Stimulated activated naive CD4-positive, alpha-beta T cell treated with Interleukin-2 at 50 U/mL for 16 hours (primary cell): ENCODE measurements around the gene EFCAB3.
"Not testable (repeated sequence)": the region's sequence is repeated elsewhere in the genome, so short reads cannot be mapped to it uniquely, and the experiment has no call there.

Experiments used
- DNase-seq: peaks from one replicate; lab custom pipeline; 2025; lab: John Stamatoyannopoulos, UW

EFCAB3 gene

GRCh38 chr17:62380253-62380652 is at the start of gene EFCAB3:
TSS of gene EFCAB3 (plus strand) at chr17:62380553. CDS start at chr17:62382980, 2,427 bp downstream.
- DNase-seq: no peak

DNA sequence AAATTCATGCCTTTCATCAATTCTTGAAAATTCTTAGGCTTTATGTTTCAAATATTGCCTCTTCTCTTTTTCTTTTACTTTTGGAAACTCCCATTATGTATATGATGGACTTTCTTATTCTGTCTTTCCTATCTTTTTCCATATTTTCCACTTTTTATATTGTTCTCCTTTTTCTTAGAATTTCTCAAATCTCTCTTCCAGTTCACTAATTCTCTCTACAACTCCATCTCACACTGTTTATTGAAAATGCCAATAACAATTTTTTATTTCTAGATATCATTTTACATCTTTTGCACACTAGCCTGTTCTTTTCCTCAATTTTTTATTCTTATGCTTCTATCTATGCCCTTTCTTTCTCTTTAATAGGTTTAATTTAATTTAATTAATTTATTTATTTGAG is 43.8 kb upstream of the EFCAB3 start:
- no peak for DNase-seq

DNA sequence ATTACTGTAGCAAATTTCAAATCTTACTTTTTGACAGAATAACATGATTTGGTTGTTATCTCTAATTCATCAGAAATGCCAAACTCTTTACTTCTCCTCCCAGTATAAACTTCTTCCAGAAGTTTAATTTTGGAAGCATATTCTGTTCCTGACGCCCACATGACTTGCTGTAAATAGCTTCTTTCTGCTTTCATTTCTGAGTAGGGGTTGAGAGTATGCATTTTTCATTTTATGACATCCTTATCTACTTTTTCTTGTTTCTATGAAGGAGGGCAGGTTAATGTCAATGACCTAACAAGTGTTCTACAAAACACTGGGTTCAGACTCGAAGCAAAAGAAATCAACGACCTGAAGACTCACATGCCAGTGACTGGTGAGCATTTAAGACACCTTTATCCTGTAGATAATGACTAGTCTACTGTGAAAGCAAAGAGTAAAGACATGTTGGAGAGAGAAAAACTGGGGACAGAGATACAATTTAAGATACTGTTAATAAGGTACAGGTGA is 36.5 kb upstream of the EFCAB3 start:
- DNase-seq: no peak

- DNase-seq: no peak
Observed at GRCh38 chr17:62351176-62351575, 29.2 kb upstream of the EFCAB3 start.

DNA sequence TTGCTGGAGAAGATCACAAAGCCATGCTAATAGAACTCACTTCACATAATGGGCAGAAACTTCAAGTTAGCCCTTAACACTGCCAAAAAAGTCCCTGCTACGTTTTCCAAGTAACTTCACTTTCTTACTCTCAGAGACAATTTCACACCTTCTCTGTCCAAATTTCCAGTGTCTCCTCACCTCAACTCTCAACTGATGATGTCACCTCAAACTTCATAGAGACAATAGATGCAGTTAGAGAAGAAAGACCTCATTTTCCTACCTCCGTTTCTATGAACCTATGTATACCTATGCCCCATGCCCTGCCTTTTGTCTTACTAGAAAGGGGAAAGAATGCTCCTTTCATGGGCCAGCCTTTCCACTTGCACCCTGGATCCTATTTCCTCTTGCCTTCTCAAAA is 14.2 kb upstream of the EFCAB3 start:
- DNase-seq: no peak

- DNase-seq: no peak
Observed at GRCh38 chr17:62381561-62381960, 1.2 kb downstream of the EFCAB3 start.

DNA sequence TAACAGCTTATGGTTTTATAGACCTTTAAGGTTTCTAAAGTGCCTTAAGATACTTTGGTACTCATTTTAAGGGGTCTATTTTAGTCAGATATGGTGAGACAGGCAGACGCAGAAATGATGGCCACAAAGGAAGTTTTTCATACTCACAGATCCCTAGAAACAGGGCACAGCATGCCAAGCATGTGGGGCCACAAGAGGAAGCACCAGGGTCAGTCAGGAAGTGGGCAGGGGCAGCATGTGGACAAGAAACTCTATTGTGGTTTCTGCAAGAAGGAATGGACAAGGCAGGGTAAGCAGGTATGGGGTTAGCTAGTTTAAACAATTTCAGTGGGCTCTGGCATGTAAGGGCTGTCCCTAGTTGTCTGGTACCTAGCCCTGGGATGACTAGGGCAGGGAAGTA is 8.5 kb downstream of the EFCAB3 start:
- DNase-seq: no peak

DNA sequence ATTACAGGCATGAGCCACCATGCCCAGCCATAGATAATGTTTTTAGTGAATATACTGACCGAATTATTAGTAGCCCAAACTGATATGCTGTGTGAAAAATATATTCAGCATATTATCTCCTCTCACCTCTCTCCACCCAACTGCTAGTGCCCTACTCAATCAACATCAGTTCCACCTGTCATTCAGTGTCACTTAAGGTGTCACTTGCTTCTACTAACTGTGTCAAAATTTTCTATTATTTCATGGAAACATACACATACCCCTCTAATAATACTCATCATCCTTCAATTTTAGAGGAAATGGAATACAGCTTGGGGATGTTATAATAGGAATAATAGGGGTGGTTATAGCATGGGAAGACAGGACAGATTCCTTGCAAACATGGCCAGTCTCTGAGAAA is 12.6 kb downstream of the EFCAB3 start:
- DNase-seq: no peak

DNA sequence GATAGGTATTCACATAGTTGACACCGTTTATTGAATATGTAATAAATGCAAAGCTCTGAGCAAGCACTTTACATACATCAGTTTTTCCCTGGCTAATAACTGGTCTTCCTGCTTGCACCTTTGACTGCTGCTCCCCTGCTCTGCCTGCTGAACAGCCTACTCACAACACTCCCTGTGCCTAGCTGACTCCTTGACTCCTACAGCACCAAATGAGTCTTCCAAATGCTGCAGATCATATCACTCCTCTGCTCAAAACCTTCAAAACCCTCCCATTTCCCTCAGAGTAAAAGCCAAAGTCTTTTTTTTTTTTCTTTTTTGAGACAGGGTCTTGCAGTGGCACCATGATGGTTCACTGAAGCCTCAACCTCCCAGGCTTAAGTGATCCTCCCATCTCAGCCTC is 18.5 kb downstream of the EFCAB3 start:
- no peak for DNase-seq

DNA sequence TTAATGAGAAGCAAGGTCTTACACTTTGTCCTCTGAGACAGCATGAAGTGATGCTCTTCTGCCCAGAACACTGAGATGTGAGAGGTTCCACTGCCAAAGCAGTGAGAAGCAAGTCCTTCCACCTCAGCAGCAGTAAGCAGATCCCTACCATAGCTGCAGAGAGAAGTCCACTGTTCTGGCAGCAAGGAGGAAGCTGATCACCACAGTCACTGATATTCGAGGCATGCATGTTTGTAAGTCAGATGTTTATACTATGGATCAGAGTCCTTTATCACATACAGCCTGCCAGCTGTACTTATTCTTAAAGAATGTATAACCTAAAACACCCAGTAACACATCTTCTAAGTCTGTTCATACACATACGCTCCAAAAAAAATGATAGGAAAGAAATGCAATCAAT is 25.1 kb downstream of the EFCAB3 start:
- DNase-seq: no peak

DNA sequence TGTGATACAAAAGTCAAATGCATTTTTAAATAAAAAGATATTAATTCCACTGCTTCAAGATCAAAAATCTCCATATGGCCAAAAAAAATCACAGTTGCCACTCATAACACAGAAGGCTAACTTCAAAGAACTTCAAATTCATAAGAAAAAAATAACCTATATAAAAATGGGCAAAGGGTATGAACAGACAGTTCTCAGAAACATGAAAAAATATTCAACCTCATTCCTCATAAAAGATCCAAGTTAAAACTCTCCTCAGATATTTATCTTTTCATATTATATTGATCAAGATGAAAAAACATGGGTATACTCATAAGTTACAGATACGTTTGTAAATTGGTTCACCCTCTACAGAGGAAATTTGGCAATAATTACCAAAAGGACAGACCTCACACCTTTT is 32.7 kb downstream of the EFCAB3 start:
- DNase-seq: not testable (repeated sequence)

DNA sequence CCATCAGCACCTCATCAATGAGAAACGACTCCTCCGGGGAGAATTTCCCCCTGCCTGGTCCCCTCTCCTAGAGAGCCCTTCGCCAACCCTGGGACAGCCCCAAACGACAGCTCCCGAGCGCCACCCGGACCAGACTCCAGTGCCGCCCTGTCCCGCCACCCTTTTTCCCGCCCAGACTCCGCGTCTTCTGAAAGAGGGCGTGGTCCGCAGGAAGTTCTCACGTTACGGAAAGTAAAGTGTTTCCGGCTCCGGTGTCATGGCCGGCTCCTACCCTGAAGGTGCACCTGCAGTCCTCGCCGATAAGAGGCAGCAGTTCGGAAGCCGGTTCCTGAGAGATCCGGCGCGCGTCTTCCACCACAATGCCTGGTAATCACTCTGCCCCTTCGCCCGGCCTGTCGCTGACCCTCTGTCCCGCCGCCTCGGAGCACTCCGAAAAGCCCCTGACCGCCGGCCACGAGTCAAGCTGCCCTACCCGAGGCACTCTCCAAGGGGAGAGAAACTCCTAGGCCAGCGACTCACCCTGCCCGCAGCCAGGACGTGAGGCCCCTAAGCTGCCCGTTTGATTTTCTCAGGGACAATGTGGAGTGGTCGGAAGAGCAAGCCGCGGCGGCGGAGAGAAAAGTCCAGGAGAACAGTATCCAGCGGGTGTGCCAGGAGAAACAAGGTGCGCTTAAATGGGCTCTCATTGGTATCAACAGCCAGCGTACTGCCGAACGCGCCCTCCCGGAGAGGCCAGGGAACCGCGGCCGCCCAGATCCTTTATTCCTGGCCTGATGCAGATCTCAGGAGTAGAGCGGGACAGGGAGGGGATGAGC is 43.5 kb downstream of the EFCAB3 start, which contains the start of gene METTL2A:
TSS of gene METTL2A (plus strand) at position 251 of the 815 bp plus-strand sequence. CDS start at position 257, 6 bp downstream.
- DNase-seq: peak; percentile 86

GRCh38 chr17:62426214-62426613 is 45.9 kb downstream of the EFCAB3 start:
- not testable (repeated sequence) for DNase-seq

DNA sequence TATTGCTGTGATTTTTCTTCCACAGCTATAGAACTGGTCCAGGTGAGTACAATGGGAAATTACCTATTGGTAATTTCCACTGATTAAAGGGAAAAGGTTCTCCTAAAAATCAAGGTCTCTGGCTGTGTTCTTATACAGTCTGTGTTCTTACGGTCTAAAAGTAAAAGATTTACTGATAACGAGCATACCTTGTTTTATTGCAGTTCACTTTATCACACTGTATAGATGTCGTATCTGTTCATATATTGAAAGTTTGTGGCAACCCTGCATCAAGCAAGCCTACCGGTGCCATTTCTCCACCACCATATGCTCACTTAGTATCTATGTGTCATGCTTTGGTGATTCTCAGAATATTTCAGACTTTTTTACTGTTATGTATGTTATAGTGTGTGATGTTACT is 54.9 kb downstream of the EFCAB3 start:
- not testable (repeated sequence) for DNase-seq

DNA sequence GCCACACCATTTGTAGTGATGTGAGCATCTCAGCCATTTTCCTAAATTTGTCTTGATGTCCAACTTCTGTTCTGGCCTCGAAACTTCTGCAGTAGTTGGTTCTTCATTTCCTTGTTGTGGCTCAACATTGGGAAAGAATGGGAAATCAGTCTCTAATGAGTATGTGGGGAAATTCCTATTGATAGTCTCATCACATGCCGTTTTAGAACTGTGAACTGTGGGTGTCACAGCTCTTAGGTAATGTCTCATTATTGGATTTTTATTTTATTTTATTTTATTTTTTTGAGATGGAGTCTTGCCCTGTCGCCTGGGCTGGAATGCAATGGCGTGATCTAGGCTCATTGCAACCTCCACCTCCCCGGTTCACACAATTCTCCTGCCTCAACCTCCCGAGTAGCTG is 60.8 kb downstream of the EFCAB3 start:
- not testable (repeated sequence) for DNase-seq

- no peak for DNase-seq
Observed at GRCh38 chr17:62444063-62444462, 63.7 kb downstream of the EFCAB3 start.

GRCh38 chr17:62445791-62446190 is 65.4 kb downstream of the EFCAB3 start:
- DNase-seq: not testable (repeated sequence)

- DNase-seq: not testable (repeated sequence)
Observed at GRCh38 chr17:62452195-62452594, 71.8 kb downstream of the EFCAB3 start.

DNA sequence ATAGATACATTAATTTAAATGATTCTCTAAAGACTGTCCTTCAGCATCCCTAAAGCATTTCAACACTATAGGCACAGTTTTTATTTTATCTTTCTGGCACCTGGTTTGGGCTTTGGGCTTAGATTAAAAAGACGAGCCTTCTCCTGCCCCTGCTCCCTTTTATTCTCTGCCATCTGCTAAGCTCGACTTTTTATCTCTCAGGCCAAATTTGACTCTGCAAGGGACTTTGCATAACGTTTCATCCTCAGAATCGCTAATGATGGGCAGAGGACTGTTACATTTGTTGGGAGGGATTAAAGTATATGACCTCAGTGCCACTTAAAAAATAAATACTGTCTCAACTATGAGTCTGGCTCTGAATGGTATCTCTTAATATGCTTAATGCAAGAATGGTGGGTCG is 72.7 kb downstream of the EFCAB3 start:
- not testable (repeated sequence) for DNase-seq

DNA sequence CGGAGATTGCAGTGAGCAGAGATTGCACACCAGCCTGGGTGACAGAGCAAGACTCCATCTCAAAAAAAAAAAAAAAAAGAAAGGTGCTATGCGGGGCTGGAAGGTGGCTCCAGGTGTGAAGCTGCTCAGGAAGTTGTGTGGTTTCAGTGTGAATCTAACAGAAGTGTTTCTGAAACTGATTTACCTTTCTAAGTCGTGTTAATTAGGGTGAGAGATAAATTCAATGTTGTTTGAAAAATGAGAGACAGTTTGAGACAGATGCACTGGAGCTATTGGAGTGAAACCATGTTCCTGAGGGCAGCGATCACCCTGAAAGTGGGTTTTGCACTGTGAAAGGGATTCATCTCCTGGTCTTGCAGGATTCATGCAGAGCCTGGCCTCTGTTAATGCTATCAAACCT is 73.3 kb downstream of the EFCAB3 start:
- DNase-seq: not testable (repeated sequence)

DNA sequence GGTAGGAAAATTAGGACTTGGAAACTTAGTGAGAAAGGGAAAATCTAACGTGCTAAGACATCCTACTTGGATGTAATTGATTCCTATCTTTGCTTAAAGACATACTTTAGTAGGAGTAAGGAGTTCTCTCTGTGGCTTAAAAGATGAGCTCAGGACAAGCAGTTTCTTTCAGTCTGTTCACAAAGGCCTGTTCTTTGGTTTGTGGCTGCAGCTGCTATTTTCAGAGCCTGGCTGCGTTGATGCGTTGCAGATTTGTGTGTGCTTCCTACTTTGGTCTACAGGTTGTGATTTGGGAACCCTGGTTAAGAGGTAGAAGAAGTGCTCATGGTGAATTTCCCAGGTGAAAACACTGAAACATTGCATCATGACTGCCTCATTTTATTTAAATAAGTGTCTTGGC is 73.8 kb downstream of the EFCAB3 start:
- DNase-seq: not testable (repeated sequence)

DNA sequence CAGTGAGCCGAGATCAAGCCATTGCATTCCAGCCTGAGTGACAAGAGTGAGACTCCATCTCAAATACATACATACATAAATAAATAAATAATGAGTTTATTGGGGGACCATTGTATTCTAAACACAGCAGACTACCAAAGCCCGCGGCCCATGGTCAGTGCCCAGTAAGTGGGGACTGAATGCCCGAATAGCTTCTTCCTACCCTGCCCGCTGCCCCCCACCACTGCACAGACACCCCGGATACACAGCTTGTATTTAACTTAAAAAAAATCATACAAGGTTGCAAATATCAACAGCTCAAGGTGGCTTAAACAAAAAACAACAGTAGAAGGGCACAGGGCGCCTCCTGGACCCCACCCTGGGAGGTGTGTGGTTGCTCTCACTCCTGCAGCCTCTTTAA is 75.7 kb downstream of the EFCAB3 start:
- DNase-seq: no peak

DNA sequence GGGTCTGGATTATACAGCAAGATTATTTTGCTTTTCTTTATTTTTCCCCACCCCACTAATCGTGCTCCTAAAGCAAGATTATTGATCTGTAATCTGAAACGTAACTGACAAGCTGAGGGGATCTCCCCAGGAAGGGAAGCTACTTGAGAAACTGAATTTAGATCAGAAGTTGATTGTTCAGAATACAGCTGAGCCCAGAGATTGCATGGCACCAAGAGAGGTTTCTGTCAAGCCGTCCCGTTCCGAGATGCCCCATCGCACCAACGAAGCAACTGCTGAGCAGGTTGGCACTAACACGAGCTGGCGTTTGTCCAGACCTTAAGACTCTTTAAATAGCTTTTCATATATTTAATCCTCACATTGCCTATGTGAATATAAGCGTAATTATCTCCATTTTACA is 78.1 kb downstream of the EFCAB3 start:
- not testable (repeated sequence) for DNase-seq

DNA sequence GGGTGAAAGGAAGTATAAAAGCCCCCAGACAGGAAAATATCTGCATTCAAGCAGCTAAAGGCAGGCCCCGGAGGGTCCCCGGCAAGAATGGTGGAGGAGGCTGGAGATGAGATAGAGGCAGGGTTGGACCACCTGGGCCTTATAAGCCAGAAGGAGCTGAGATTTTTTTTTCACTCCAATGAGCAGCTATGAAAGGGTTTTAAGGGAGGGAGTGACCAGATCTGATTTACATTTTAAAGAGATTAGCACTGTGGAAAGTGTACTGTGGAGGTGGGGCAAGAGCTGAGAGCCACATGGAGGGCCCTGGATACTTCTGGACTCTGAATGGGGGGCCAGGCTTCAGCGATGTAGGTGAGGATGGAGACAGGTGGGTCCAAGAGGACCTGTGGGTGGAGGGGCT is 84.1 kb downstream of the EFCAB3 start:
- not testable (repeated sequence) for DNase-seq
